K562 (cell line): Measurements from ENCODE around the gene FOXA3. TPM values are rescaled to one million over a fixed set of nuclear protein-coding genes. Genes with fewer than 3 reads are reported as not detected.

ENCODE experiments used
- ATAC-seq: fragments of 200-7000 bp; cut with Tn5 transposase; 3 replicates; pipeline ENCODE4 v1.9.1; 2020; ENCODE audit warnings: moderate library complexity
- BruUV-seq: library from RNA; stranded (reverse); fragments of 400-500 nt; replicated peaks from 2 replicates; lab custom pipeline; 2021; lab: Mats Ljungman, UMichigan
- CTCF ChIA-PET: fragments of 300-600 bp; formaldehyde crosslinking; extraction: SDS; loops from one replicate; lab custom pipeline; 2021; ENCODE audit warnings: low intra/inter-chr PET ratio; lab: Yijun Ruan, JAX
- POLR2A ChIA-PET: fragments of 300-600, 350-650 bp; sonication (Branson Sonifier 250); formaldehyde crosslinking; extraction: SDS; loops from one replicate; lab custom pipeline; 2021; ENCODE audit warnings: antibody characterized with exemption, inconsistent platforms; lab: Yijun Ruan, JAX
- DNase-seq, 4 experiments: peaks; one replicate each; pipeline versions ENCODE4 v3.0.0 to v3.0.0-alpha.2; 2011 to 2018; ENCODE audit warnings: low spot score in 3 of 4, mixed read lengths in 3 of 4; ENCODE audit errors: extremely low read depth in 1 of 4
- FAIRE-seq: peaks from 2 replicates; lab custom pipeline; 2011; peaks lifted over from hg19 to GRCh38; lab: Jason Lieb, UNC
- H2AFZ ChIP-seq: 2 replicates; pipeline ENCODE4 v1.6.0; 2011; ENCODE audit warnings: low read depth, low read length, control low read depth, inconsistent platforms
- H3K27ac ChIP-seq: fragments of 200-600 bp; 3 replicates; pipeline ENCODE4 v1.8.0; 2011; ENCODE audit warnings: low read depth, mild to moderate bottlenecking, control low read depth, inconsistent platforms, low read length, moderate library complexity, mixed read lengths; ENCODE audit errors: extremely low read depth
- H3K27me3 ChIP-seq, 2 experiments: fragments of 300-600 bp in 1 of 2; 2 replicates in 1 of 2; 3 replicates in 1 of 2; pipeline versions ENCODE4 v1.6.0 to v1.8.0; 2011; ENCODE audit warnings: inconsistent platforms in 2 of 2, low read length in 2 of 2, mild to moderate bottlenecking in 1 of 2, mixed read lengths in 1 of 2, moderate library complexity in 1 of 2; ENCODE audit not compliant: control insufficient read depth in 2 of 2, insufficient read depth in 2 of 2
- H3K36me3 ChIP-seq: fragments of 300-600 bp; 3 replicates; pipeline ENCODE4 v1.8.0; 2011; ENCODE audit warnings: mild to moderate bottlenecking, low read length, inconsistent platforms; ENCODE audit not compliant: control insufficient read depth, insufficient read depth
- H3K4me1 ChIP-seq, 2 experiments: fragments of 200-600 bp in 1 of 2; replicated peaks in 1 of 2; 2 replicates in 1 of 2; 3 replicates in 1 of 2; pipeline versions ENCODE4 v1.5.1 to v1.8.0; 2011; ENCODE audit warnings: inconsistent platforms in 2 of 2, low read length in 2 of 2, mild to moderate bottlenecking in 1 of 2, mixed read lengths in 1 of 2, moderate library complexity in 1 of 2; ENCODE audit not compliant: control insufficient read depth in 2 of 2, insufficient read depth in 2 of 2
- H3K4me2 ChIP-seq: 2 replicates; pipeline ENCODE4 v1.6.1; 2011; ENCODE audit warnings: low read length, control low read depth, inconsistent platforms, mixed read lengths; ENCODE audit not compliant: insufficient read depth
- H3K4me3 ChIP-seq: fragments of 200-600 bp; sonication (generic), shearing (Covaris generic); 2 replicates; pipeline ENCODE4 v1.5.1; 2016; ENCODE audit warnings: control low read depth, inconsistent platforms
- H3K79me2 ChIP-seq: fragments of 200-600 bp; 3 replicates; pipeline ENCODE4 v1.8.0; 2011; ENCODE audit warnings: low read length, inconsistent platforms; ENCODE audit not compliant: control insufficient read depth, insufficient read depth
- H3K9ac ChIP-seq, 2 experiments: 2 replicates each; pipeline versions ENCODE4 v1.6.0 to v1.6.1; 2011; ENCODE audit warnings: low read depth in 2 of 2, low read length in 2 of 2, control low read depth in 1 of 2, inconsistent platforms in 1 of 2, mild to moderate bottlenecking in 1 of 2, mixed read lengths in 1 of 2; ENCODE audit not compliant: insufficient read depth in 1 of 2
- H3K9me1 ChIP-seq: one replicate; pipeline ENCODE4 v1.6.0; 2011; ENCODE audit warnings: inconsistent platforms, mild to moderate bottlenecking, low read length, moderate library complexity; ENCODE audit not compliant: control insufficient read depth, insufficient read depth
- H3K9me3 ChIP-seq: replicated peaks from 2 replicates; pipeline ENCODE4 v1.5.1; 2011; ENCODE audit warnings: low read depth, low read length, inconsistent platforms; ENCODE audit not compliant: control insufficient read depth, insufficient read depth
- H4K20me1 ChIP-seq: replicated peaks from 2 replicates; pipeline ENCODE4 v1.6.1; 2011; ENCODE audit warnings: low read length, inconsistent platforms, mixed read lengths; ENCODE audit not compliant: control insufficient read depth, insufficient read depth
- HDAC6 ChIP-seq: IDR thresholded peaks from 2 replicates; pipeline ENCODE4 v1.6.1; 2012; ENCODE audit warnings: low read depth, mild to moderate bottlenecking, control low read depth, inconsistent platforms, low read length, moderate library complexity
- RAD21 ChIP-seq, 2 experiments: fragments of 250-450 bp in 1 of 2; fragments of 450-650 bp in 1 of 2; sonication (Bioruptor Pico) in 1 of 2; formaldehyde crosslinking in 1 of 2; IDR thresholded peaks in 1 of 2; conservative IDR thresholded peaks in 1 of 2; 2 replicates each; pipeline versions ENCODE4 v1.4.0 to v1.8.0; 2020 to 2022; ENCODE audit warnings: mild to moderate bottlenecking in 2 of 2, moderate library complexity in 1 of 2
- WGBS: fragments of 100-300 bp; shearing (Covaris generic); methylation state at CpG from one replicate; pipeline ENCODE4 v1.1.6; 2016; ENCODE audit warnings: low coverage, mixed read lengths; ENCODE audit not compliant: insufficient coverage; ENCODE audit errors: missing lambda C conversion rate; 5-methylcytosine and 5-hydroxymethylcytosine counted together
- in situ Hi-C: fragments of 300-500 bp; cut with MboI; formaldehyde crosslinking; loops from 4 replicates; pipeline ENCODE4 v1.15.0; 2018; ENCODE audit warnings: inconsistent platforms, mixed read lengths
- intact Hi-C: fragments of 100-400 bp; cut with micrococcal nuclease; formaldehyde crosslinking; loops from 2 replicates; pipeline ENCODE4 v1.14.2; 2022
- polyA plus RNA-seq, 8 experiments: library from polyadenylated mRNA; depleted of rRNA in 4 of 8; stranded (reverse) in 5 of 8; unstranded in 3 of 8; fragments of >200 nt; fragmentation: Nextera tagmentation in 2 of 8; fragmentation: Illumina TruSeq in 1 of 8; extraction: Ambion mirVana in 2 of 8; extraction: Trizol in 1 of 8; gene quantifications; 2 replicates each; pipeline versions ENCODE4 v1.2.1 to v1.2.3, GENCODE V29; 2011 to 2014; ENCODE audit warnings: inconsistent platforms in 1 of 8, missing spikeins in 1 of 8
- total RNA-seq, 7 experiments: library from RNA; depleted of rRNA in 6 of 7; stranded (reverse); fragments of >200 nt in 6 of 7; fragmentation: Illumina TruSeq in 2 of 7; extraction: Trizol in 2 of 7; gene quantifications; 2 replicates each; pipeline versions ENCODE4 v1.2.1 to v1.2.3, GENCODE V29; 2011 to 2021; ENCODE audit warnings: low replicate concordance in 1 of 7
- TF ChIP-seq, protein P1 (sequence below): fragments of 450-650 bp; formaldehyde crosslinking; IDR thresholded peaks from 2 replicates; pipeline ENCODE4 v1.4.0; 2020; ENCODE audit warnings: mild to moderate bottlenecking, moderate library complexity
- TF ChIP-seq, protein P2 (sequence below): fragments of 450-650 bp; formaldehyde crosslinking; IDR thresholded peaks from 2 replicates; pipeline ENCODE4 v1.4.0; 2020; ENCODE audit warnings: mild to moderate bottlenecking, moderate library complexity
- TF ChIP-seq, protein P3 (sequence below), 3 experiments: IDR thresholded peaks in 2 of 3; conservative IDR thresholded peaks in 1 of 3; 2 replicates each; pipeline ENCODE4 v1.5.1; 2011 to 2012; ENCODE audit warnings: low read length in 3 of 3, mild to moderate bottlenecking in 3 of 3, control low read depth in 2 of 3, improper control_type of control experiment in 1 of 3, inconsistent platforms in 1 of 3, low read depth in 1 of 3, mixed read lengths in 1 of 3, moderate library complexity in 1 of 3; ENCODE audit not compliant: insufficient read depth in 2 of 3

The FOXA3 gene
- total and polyA plus RNA-seq, 9 of the 15 experiments (the other 6 are each of a cell fraction or from before 2014, with no cell fraction given) = 1.3 to 15.5 (median 4.7) TPM

DNA sequence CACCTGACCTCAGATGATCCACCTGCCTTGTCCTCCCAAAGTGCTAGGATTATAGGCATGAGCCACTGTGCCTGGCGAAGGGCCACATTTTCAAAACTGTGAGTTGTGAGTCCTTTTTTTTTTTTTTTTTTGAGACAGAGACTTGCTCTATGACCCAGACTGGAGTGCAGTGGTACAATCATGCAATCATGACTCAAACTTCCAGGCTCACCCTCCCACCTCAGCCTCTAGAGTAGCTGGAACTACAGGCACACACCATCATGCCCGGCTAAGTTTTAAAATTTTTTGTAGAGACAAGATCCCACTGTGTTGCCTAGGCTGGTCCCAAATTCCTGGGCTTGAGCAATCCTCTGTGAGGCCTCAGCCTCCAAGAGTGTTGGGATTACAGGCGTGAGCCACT, 42.1 kb downstream of the FOXA3 start (continued):
- TF ChIP-seq, protein P1, sequence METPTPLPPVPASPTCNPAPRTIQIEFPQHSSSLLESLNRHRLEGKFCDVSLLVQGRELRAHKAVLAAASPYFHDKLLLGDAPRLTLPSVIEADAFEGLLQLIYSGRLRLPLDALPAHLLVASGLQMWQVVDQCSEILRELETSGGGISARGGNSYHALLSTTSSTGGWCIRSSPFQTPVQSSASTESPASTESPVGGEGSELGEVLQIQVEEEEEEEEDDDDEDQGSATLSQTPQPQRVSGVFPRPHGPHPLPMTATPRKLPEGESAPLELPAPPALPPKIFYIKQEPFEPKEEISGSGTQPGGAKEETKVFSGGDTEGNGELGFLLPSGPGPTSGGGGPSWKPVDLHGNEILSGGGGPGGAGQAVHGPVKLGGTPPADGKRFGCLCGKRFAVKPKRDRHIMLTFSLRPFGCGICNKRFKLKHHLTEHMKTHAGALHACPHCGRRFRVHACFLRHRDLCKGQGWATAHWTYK (CRISPR knock-in tag) = no peak

DNA sequence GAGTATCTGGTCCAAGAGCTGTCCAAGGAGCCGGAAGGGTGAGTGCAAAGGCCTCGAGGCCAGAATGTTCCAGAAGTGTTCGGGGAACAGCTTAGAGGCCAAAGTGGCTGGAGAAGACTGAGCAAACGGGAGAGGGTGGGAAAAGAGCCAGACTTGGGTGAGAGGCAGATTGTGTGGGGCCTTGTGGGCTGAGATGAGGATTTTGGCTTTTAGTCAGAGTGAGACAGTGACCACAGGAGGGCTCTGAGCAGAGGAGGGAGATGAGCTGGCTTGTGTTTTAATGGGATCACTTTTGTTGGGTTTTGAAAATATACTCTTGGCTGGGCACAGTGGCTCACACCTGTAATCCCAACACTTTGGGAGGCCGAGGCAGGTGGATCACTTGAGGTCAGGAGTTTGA, 44.8 kb downstream of the FOXA3 start:
- ATAC-seq = peak; percentile 31; the same call in 1 of the 3 replicates
- FAIRE-seq = no peak
- Histone ChIP-seq H4K20me1 (no peaks in the 10 kb centered on the region), H3K27ac (no peak overlapping the region), H3K27me3 (peaks cover 6 to 13% of the 10 kb centered on the region in 2 experiments; a peak in 3 of 5 replicates), H3K9ac (peak overlapping the region in 1 of 2 experiments; percentile 53; a peak in 1 of 4 replicates), H3K4me1 (peaks cover 0 to 3% of the 10 kb centered on the region in 2 experiments; a peak in 2 of 5 replicates), H3K79me2 (no peaks in the 10 kb centered on the region), H3K4me3 (no peak overlapping the region), H3K36me3 (no peaks in the 10 kb centered on the region), H3K4me2 (no peak overlapping the region), H3K9me1 (no peaks in the 10 kb centered on the region), H2AFZ (0 out of 2 replicates have a peak overlapping the region, but pooled peaks have one; percentile 24), H3K9me3 (no peaks in the 10 kb centered on the region)
- CTCF ChIA-PET = no interaction called here
- BruUV-seq = no TSS peak
- in situ Hi-C loops = no loop called here
- no peak for DNase-seq
- TF ChIP-seq, protein P2, sequence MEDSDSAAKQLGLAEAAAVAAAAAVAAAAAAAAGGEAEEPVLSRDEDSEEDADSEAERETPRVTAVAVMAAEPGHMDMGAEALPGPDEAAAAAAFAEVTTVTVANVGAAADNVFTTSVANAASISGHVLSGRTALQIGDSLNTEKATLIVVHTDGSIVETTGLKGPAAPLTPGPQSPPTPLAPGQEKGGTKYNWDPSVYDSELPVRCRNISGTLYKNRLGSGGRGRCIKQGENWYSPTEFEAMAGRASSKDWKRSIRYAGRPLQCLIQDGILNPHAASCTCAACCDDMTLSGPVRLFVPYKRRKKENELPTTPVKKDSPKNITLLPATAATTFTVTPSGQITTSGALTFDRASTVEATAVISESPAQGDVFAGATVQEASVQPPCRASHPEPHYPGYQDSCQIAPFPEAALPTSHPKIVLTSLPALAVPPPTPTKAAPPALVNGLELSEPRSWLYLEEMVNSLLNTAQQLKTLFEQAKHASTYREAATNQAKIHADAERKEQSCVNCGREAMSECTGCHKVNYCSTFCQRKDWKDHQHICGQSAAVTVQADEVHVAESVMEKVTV (CRISPR knock-in tag) = no peak
- TF ChIP-seq RAD21 (CRISPR knock-in tag; conservative IDR thresholded peaks at IDR 0.05 in 1 of 2, IDR thresholded peaks at IDR 0.05 in 1 of 2) (no peak), HDAC6 (no peak)
- TF ChIP-seq, protein P3, sequence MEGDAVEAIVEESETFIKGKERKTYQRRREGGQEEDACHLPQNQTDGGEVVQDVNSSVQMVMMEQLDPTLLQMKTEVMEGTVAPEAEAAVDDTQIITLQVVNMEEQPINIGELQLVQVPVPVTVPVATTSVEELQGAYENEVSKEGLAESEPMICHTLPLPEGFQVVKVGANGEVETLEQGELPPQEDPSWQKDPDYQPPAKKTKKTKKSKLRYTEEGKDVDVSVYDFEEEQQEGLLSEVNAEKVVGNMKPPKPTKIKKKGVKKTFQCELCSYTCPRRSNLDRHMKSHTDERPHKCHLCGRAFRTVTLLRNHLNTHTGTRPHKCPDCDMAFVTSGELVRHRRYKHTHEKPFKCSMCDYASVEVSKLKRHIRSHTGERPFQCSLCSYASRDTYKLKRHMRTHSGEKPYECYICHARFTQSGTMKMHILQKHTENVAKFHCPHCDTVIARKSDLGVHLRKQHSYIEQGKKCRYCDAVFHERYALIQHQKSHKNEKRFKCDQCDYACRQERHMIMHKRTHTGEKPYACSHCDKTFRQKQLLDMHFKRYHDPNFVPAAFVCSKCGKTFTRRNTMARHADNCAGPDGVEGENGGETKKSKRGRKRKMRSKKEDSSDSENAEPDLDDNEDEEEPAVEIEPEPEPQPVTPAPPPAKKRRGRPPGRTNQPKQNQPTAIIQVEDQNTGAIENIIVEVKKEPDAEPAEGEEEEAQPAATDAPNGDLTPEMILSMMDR (IDR thresholded peaks at IDR 0.05 in 2 of 3, conservative IDR thresholded peaks at IDR 0.05 in 1 of 3; ENCODE audit: insufficient read depth in 2 of 3, low read depth in 1 of 3, low read length in 3 of 3) = peak in 1 of 3 experiments; percentile 21; a peak in 1 of 6 replicates
- intact Hi-C loops = no loop called here
- POLR2A ChIA-PET = interaction anchor here (0.6 kb wide), 1 partner anchor 621 kb away, joined by 3 read pairs; no protein-coding TSS in a partner anchor
- 21% methylated on average over 5 of the region's 5 CpGs for WGBS
